NB4 (cell line): ENCODE data around the gene MAPK1.

ENCODE experiments used
- CTCF ChIP-seq: IDR thresholded peaks from one replicate; pipeline ENCODE4 v1.5.1; 2012; ENCODE audit warnings: low read depth, low read length
- MAX ChIP-seq: IDR thresholded peaks from 2 replicates; pipeline ENCODE4 v1.6.1; 2011; ENCODE audit warnings: low read depth, low read length
- MYC ChIP-seq: IDR thresholded peaks from 2 replicates; pipeline ENCODE4 v1.6.1; 2011; ENCODE audit warnings: low read depth, low read length
- POLR2A ChIP-seq: IDR thresholded peaks from 2 replicates; pipeline ENCODE4 v1.6.1; 2011; ENCODE audit warnings: mild to moderate bottlenecking; ENCODE audit not compliant: insufficient read length; ENCODE audit errors: extremely low read depth

GRCh38 chr22:21889251-21889990, 22.0 kb upstream of the MAPK1 start:
- TF ChIP-seq CTCF (no peak), POLR2A (no peak), MAX (no peak), MYC (no peak)
